ENCODE results near the gene HOXB3.

- TF ChIP-seq JUND (CRISPR knock-in tag; IDR thresholded peaks at IDR 0.05) (no peak), EED (CRISPR knock-in tag; IDR thresholded peaks at IDR 0.05) (no peak), SP1 (IDR thresholded peaks at IDR 0.05) (no peak), SP1 (CRISPR knock-in tag; IDR thresholded peaks at IDR 0.05) (no peak), SAFB2 (CRISPR knock-in tag; IDR thresholded peaks at IDR 0.05; ENCODE audit: borderline replicate concordance, low read depth) (no peak)
These were observed 32.8 kb upstream of the HOXB3 start for GRCh38 chr17:48622857-48623256.
